Body of pancreas (tissue), 4 donors: ENCODE results near the gene DNAH11. TPM values are rescaled to one million over a fixed set of nuclear protein-coding genes. Genes with fewer than 3 reads are reported as not detected.

Experiments
- ATAC-seq: fragments of 150-250 bp; one replicate; pipeline ENCODE4 v1.9.1; 2016
- DNase-seq, 4 donors: peaks; one replicate each; pipeline ENCODE4 v3.0.0-alpha.2; 2019
- H3K27ac ChIP-seq, 4 donors: fragments of 200-600 bp; sonication (generic); 1 replicate in 3 of 4; 2 replicates in 1 of 4; pipeline versions ENCODE4 v1.5.1 to v1.6.1; 2016 to 2019; ENCODE audit warnings: mild to moderate bottlenecking in 1 of 4, mixed read lengths in 1 of 4, moderate library complexity in 1 of 4
- H3K27me3 ChIP-seq, 2 donors: fragments of 200-600 bp; sonication (generic); one replicate each; pipeline ENCODE4 v1.6.0; 2016; ENCODE audit warnings: mild to moderate bottlenecking in 1 of 2
- H3K36me3 ChIP-seq, 2 donors: fragments of 200-600 bp; sonication (generic); replicated peaks in 1 of 2; 2 replicates each; pipeline ENCODE4 v1.5.1; 2016; ENCODE audit warnings: low read depth in 2 of 2; ENCODE audit not compliant: insufficient read depth in 1 of 2
- H3K4me1 ChIP-seq: fragments of 200-600 bp; sonication (generic); one replicate; pipeline ENCODE4 v1.6.0; 2016
- H3K4me3 ChIP-seq, 2 donors: fragments of 200-600 bp; sonication (generic); 1 replicate in 1 of 2; 2 replicates in 1 of 2; pipeline ENCODE4 v1.5.1; 2016 to 2019
- H3K9me3 ChIP-seq, 3 donors: fragments of 200-600 bp; sonication (generic); 1 replicate in 2 of 3; 2 replicates in 1 of 3; pipeline ENCODE4 v1.5.1; 2016
- CTCF ChIP-seq, 7 experiments: fragments of 450-650 bp in 4 of 7; fragments of 200-600 bp in 3 of 7; sonication (generic) in 3 of 7; IDR thresholded peaks; one replicate each; pipeline ENCODE4 v1.5.1; 2016 to 2019; ENCODE audit warnings: antibody characterized with exemption in 7 of 7
- POLR2A ChIP-seq, 3 donors: fragments of 450-650 bp; IDR thresholded peaks; one replicate each; pipeline ENCODE4 v1.6.1; 2016; ENCODE audit warnings: antibody characterized with exemption in 3 of 3, mild to moderate bottlenecking in 2 of 3
- WGBS, 2 donors: methylation state at CpG; one replicate each; pipeline ENCODE4 v1.1.5; 2017; 5-methylcytosine and 5-hydroxymethylcytosine counted together
- intact Hi-C: fragments of 100-400 bp; cut with DNase I; formaldehyde crosslinking; loops from one replicate; pipeline ENCODE4 v1.15.1; 2023
- total RNA-seq, 2 donors: library from RNA; depleted of rRNA; stranded (reverse); fragments of >200 nt; gene quantifications; one replicate each; pipeline ENCODE4 v1.1.0, GENCODE V29; 2016

Gene DNAH11
- total RNA-seq, 2 donors from 2014 or later = 0.52 to 0.99 TPM

- WGBS, 2 donors = 1% methylated on average over 34 of the region's 34 CpGs
- H3K9me3 ChIP-seq = no peaks in the 10 kb centered on the region
- intact Hi-C loops = no loop called here
- peak; percentile 81 to 87 (median 82) for DNase-seq
- H3K36me3 ChIP-seq = no peaks in the 10 kb centered on the region
- H3K27me3 ChIP-seq = no peaks in the 10 kb centered on the region
- ATAC-seq = peak; percentile 76
- H3K27ac ChIP-seq = peak overlapping the region; percentile 77 to 92 (median 86)
- H3K4me1 ChIP-seq = peaks cover 25% of the 10 kb centered on the region
- peak overlapping the region; percentile 23 to 42 for H3K4me3 ChIP-seq
- peak in 4 of 7 experiments; percentile 26 to 45 (median 36) for TF ChIP-seq CTCF (IDR thresholded peaks at IDR 0.05)
- TF ChIP-seq POLR2A (IDR thresholded peaks at IDR 0.05) = peak in 2 of 3 donors; percentile 5 to 6
These were observed 402.0 kb downstream of the DNAH11 start for GRCh38 chr7:21944616-21945453.

GRCh38 chr7:21945454-21946221, 402.8 kb downstream of the DNAH11 start, which contains the start of gene CDCA7L:
Gene CDCA7L (minus strand): TSS chr7:21945899. CDS start chr7:21945804, 95 bp downstream.
- Histone ChIP-seq H3K36me3 (no peaks in the 10 kb centered on the region), H3K4me3 (peak within 1 kb of the TSS; percentile 23 to 42), H3K27ac (peak within 1 kb of the TSS; percentile 77 to 92 (median 86)), H3K27me3 (no peaks in the 10 kb centered on the region), H3K4me1 (peaks cover 25% of the 10 kb centered on the region), H3K9me3 (no peaks in the 10 kb centered on the region)
- ATAC-seq (peak; percentile 85), DNase-seq (peak; percentile 76 to 86 (median 79))
- TF ChIP-seq CTCF (IDR thresholded peaks at IDR 0.05) (peak in 2 of 7 experiments; percentile 19 to 27), POLR2A (IDR thresholded peaks at IDR 0.05) (peak; percentile 69 to 85 (median 81))
- intact Hi-C loops = no loop called here
- WGBS, 2 donors = 0 to 1% methylated on average over 8 to 81 of the region's 83 CpGs

DNA sequence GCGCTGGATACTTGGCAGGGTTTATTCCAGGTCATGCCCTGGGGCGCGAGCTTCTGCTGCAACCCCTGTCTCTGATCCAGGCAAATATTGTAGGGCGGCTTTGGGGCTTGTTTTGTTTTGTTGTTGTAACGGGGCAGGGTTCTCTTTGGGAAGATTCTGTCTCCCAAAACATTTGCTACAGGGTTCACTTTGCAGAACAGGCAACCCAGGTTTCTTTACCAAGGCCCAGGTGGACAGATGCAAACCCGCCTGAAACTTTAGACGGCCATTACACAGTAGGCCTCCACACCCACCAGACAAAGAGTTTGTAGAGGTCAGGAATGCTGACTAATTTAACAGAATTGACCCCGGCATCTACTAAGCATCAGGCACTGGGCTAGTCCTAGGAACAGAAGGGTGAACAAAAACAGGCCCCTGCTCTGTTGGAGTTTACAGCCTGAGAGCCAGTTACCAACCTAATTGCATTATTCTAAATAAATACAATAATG, 403.4 kb downstream of the DNAH11 start:
- DNase-seq (no peak), ATAC-seq (no peak)
- TF ChIP-seq CTCF (IDR thresholded peaks at IDR 0.05) (no peak), POLR2A (IDR thresholded peaks at IDR 0.05) (no peak)
- H3K27ac ChIP-seq = peak overlapping the region in 3 of 4 donors; percentile 82 to 92 (median 89)
- H3K4me3 ChIP-seq = peak overlapping the region in 1 of 2 donors; percentile 23
- intact Hi-C loops = no loop called here
- 16 to 23% methylated on average over 7 to 8 of the region's 8 CpGs for WGBS, 2 donors
- no peaks in the 10 kb centered on the region for H3K36me3 ChIP-seq
- peaks cover 22% of the 10 kb centered on the region for H3K4me1 ChIP-seq
- H3K27me3 ChIP-seq = no peaks in the 10 kb centered on the region
- no peaks in the 10 kb centered on the region for H3K9me3 ChIP-seq

DNA sequence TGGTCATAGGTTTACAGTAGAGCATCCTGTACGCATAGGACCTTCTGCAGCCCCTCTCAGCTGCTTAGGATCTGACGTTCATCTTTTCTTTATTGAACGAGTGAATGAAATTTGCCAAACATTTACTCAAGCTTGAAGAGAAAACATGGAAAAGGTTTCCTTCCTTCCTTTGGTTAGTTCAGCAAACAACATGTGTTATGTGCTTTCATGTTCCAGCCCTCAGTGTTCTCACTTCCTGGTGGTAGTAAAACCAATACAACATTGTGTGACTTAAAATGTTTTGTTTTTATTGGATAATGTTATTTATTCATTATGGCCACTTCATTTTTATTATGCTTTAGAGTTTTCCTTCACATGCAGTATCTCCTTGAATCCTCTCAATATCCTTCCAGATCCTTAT, 404.2 kb downstream of the DNAH11 start:
- ATAC-seq = no peak
- no peaks in the 10 kb centered on the region for H3K36me3 ChIP-seq
- H3K9me3 ChIP-seq = no peaks in the 10 kb centered on the region
- H3K27ac ChIP-seq = no peak overlapping the region
- intact Hi-C loops = no loop called here
- DNase-seq = no peak
- no peaks in the 10 kb centered on the region for H3K27me3 ChIP-seq
- no peak for TF ChIP-seq CTCF (IDR thresholded peaks at IDR 0.05)
- H3K4me1 ChIP-seq = peaks cover 14% of the 10 kb centered on the region
- WGBS, 2 donors = 59 to 60% methylated on average over 3 of the region's 3 CpGs
- H3K4me3 ChIP-seq = no peak overlapping the region
